ENCODE results near the gene IER3IP1. TPM values are rescaled to one million over a fixed set of nuclear protein-coding genes. Genes with fewer than 3 reads are reported as not detected.

Gene IER3IP1
- total RNA-seq, 1 donor from 2014 or later = 27.5 TPM

GRCh38 chr18:47110492-47111274 is 65.5 kb downstream of the IER3IP1 start:
- no peak for TF ChIP-seq CTCF (conservative IDR thresholded peaks at IDR 0.05; ENCODE audit: low read depth, low read length)
- no peak overlapping the region for H3K4me3 ChIP-seq (ENCODE audit: low read depth, low read length)
- no peak for DNase-seq (ENCODE audit: low read depth)

- no peak overlapping the region for H3K4me3 ChIP-seq (ENCODE audit: low read depth, low read length)
- TF ChIP-seq CTCF (conservative IDR thresholded peaks at IDR 0.05; ENCODE audit: low read depth, low read length) = no peak
- DNase-seq (ENCODE audit: low read depth) = no peak
These were observed 66.4 kb downstream of the IER3IP1 start for GRCh38 chr18:47109720-47110119.

GRCh38 chr18:47108998-47109405 is 67.2 kb downstream of the IER3IP1 start:
- H3K4me3 ChIP-seq (ENCODE audit: low read depth, low read length) = no peak overlapping the region
- no peak for TF ChIP-seq CTCF (conservative IDR thresholded peaks at IDR 0.05; ENCODE audit: low read depth, low read length)
- no peak for DNase-seq (ENCODE audit: low read depth)

- TF ChIP-seq CTCF (conservative IDR thresholded peaks at IDR 0.05; ENCODE audit: low read depth, low read length) = no peak
- H3K4me3 ChIP-seq (ENCODE audit: low read depth, low read length) = no peak overlapping the region
- DNase-seq (ENCODE audit: low read depth) = no peak
These were observed 67.8 kb downstream of the IER3IP1 start for GRCh38 chr18:47108373-47108772.

Other genes starting within 250 kb of the IER3IP1 start
- not detected in 2 replicates for gene ELOA2, start 140.7 kb downstream of the IER3IP1 start, total RNA-seq
- 10.6 and 18.2 TPM in 2 replicates for gene HDHD2, start 25.9 kb downstream of the IER3IP1 start, total RNA-seq
- gene SKOR2, start 75.3 kb upstream of the IER3IP1 start, total RNA-seq = not detected in 2 replicates

Data from epithelial cell of proximal tubule (primary cell).